Epithelial cell of proximal tubule (primary cell): ENCODE measurements around the gene MYPN. TPM values are rescaled to one million over a fixed set of nuclear protein-coding genes. Genes with fewer than 3 reads are reported as not detected.

Experiments used
- DNase-seq: peaks from one replicate; pipeline ENCODE4 v3.0.0-alpha.2; 2011; ENCODE audit warnings: low read depth
- H3K4me3 ChIP-seq: 2 replicates; pipeline ENCODE4 v1.5.1; 2011; ENCODE audit warnings: low read depth, mild to moderate bottlenecking, low read length
- total RNA-seq: library from RNA; depleted of rRNA; stranded (reverse); fragments of >200 nt; gene quantifications from 2 replicates; pipeline ENCODE4 v1.2.3, GENCODE V29; 2015
- TF ChIP-seq, protein P1 (sequence below): conservative IDR thresholded peaks from 2 replicates; pipeline ENCODE4 v1.5.1; 2012; ENCODE audit warnings: low read depth, mild to moderate bottlenecking, low read length

MYPN gene
- total RNA-seq, 1 donor from 2014 or later = 0.98 TPM

GRCh38 chr10:68090586-68090985 lies 18.7 kb upstream of the MYPN start:
- TF ChIP-seq, protein P1, sequence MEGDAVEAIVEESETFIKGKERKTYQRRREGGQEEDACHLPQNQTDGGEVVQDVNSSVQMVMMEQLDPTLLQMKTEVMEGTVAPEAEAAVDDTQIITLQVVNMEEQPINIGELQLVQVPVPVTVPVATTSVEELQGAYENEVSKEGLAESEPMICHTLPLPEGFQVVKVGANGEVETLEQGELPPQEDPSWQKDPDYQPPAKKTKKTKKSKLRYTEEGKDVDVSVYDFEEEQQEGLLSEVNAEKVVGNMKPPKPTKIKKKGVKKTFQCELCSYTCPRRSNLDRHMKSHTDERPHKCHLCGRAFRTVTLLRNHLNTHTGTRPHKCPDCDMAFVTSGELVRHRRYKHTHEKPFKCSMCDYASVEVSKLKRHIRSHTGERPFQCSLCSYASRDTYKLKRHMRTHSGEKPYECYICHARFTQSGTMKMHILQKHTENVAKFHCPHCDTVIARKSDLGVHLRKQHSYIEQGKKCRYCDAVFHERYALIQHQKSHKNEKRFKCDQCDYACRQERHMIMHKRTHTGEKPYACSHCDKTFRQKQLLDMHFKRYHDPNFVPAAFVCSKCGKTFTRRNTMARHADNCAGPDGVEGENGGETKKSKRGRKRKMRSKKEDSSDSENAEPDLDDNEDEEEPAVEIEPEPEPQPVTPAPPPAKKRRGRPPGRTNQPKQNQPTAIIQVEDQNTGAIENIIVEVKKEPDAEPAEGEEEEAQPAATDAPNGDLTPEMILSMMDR = no peak
- H3K4me3 ChIP-seq = no peak overlapping the region
- DNase-seq = no peak

DNA sequence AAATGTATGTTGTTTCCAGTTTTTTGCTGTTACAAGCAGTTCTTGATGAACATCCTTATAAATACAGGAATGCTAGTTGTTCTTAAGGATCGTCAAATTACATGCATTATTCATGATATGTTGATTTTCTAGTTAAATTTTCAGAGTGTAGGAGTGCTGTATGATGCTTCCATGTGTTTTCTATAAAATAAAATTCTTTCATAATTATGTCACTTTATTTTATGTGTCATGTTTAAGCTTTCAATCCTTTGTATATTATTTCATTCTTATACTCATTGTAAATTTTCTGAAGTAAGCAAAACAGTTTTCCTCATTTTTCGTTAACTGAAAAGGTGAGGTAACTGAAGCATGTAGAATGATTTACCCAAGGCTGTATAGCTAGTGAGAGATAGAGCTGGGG lies 16.8 kb upstream of the MYPN start:
- no peak for DNase-seq
- no peak overlapping the region for H3K4me3 ChIP-seq
- TF ChIP-seq, protein P1 = no peak

DNA sequence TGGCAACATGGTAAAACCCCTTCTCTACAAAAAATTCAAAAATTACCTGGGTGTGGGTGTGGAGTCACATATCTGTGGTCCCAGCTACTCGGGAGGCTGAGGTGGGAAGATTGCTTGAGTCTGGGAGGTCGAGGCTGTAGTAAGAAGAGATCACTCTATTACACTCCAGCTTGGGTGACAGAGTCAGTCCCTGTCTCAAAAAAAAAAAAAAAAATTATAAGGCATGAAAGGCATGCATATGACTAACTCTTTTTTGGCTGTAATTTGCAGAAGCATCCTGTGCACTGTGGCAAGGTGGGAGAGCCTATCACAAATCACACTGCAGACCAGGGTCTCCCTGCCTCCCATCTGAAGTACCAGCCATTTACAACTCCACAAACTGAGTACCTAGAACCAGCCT lies 14.1 kb upstream of the MYPN start:
- TF ChIP-seq, protein P1 = no peak
- H3K4me3 ChIP-seq = no peak overlapping the region
- no peak for DNase-seq

DNA sequence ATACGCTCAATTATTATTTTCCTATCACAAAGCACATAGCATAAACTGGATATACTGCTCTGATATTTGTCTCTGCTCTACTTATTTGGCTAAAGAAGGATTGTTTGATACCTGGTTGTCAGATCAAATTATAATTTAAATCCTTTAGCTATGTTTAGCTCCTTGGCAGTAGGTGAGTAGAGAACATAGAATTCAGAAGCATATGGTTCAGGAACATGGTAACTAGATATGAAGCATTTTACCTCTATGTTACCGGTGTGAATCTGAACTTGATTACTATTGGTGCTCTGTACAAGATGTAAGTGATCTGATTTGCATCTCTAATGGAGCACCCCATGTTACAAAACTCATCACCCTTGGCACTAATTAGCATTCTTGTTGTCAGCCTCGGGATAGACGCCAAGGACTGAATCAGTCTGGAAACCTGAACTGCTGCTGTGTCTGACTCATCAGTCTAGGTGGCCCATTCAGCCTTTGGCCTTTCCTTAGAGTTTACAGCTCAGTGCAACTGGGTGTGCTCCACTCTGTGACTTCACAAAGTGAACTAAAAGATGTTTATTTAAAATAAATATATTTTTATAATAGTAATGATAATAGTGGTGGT lies 12.3 kb upstream of the MYPN start:
- peak; percentile 88 for DNase-seq
- no peak overlapping the region for H3K4me3 ChIP-seq
- TF ChIP-seq, protein P1 = no peak

GRCh38 chr10:68099736-68100135 lies 9.6 kb upstream of the MYPN start:
- TF ChIP-seq, protein P1 = no peak
- no peak overlapping the region for H3K4me3 ChIP-seq
- no peak for DNase-seq

DNA sequence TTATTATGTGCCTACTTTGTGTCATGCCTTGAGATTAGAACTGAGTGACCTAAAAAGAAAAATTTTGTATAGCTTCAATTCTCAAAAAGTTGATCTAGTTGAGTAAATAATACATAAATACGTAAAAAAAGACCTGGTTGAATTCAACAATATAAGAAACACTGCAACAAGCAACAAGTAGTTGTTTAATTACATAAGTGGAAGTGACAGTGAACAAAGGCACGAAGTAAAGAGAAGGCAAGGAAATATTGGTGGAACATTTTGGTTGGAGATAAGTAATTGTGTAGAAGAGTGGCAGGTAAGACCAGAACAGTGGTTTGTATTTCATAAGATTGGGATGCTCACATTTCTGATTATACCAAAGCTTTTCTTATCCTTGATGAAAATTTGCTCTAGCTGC lies 8.2 kb upstream of the MYPN start:
- TF ChIP-seq, protein P1 = no peak
- DNase-seq = no peak
- H3K4me3 ChIP-seq = no peak overlapping the region

- DNase-seq = no peak
Observed at GRCh38 chr10:68103261-68103878, 5.9 kb upstream of the MYPN start.

More at GRCh38 chr10:68103261-68103878, 5.9 kb upstream of the MYPN start:
- TF ChIP-seq, protein P1 = no peak
- no peak overlapping the region for H3K4me3 ChIP-seq
